ENCODE measurements around the gene BICC1. TPM values are rescaled to one million over a fixed set of nuclear protein-coding genes. Genes with fewer than 3 reads are reported as not detected.

The BICC1 gene
- total RNA-seq, 1 donor from 2014 or later, result 8.8 TPM

- no peak for DNase-seq (ENCODE audit: extremely low read depth, low read depth, low spot score)
Measured at GRCh38 chr10:58515291-58515941, 2.7 kb downstream of the BICC1 start.

GRCh38 chr10:58516119-58516518 lies 3.4 kb downstream of the BICC1 start:
- DNase-seq (ENCODE audit: extremely low read depth, low read depth, low spot score), result no peak

- DNase-seq (ENCODE audit: extremely low read depth, low read depth, low spot score), result no peak
Measured at GRCh38 chr10:58516671-58517070, 4.0 kb downstream of the BICC1 start.

- DNase-seq (ENCODE audit: extremely low read depth, low read depth, low spot score), result no peak
Measured at GRCh38 chr10:58517081-58517480, 4.4 kb downstream of the BICC1 start.

- no peak for DNase-seq (ENCODE audit: extremely low read depth, low read depth, low spot score)
Measured at GRCh38 chr10:58517491-58518355, 5.1 kb downstream of the BICC1 start.

- no peak for DNase-seq (ENCODE audit: extremely low read depth, low read depth, low spot score)
Measured at GRCh38 chr10:58518775-58519174, 6.1 kb downstream of the BICC1 start.

- no peak for DNase-seq (ENCODE audit: extremely low read depth, low read depth, low spot score)
Measured at GRCh38 chr10:58529077-58529728, 16.5 kb downstream of the BICC1 start.

GRCh38 chr10:58531084-58531695 lies 18.5 kb downstream of the BICC1 start:
- peak; percentile 33 for DNase-seq (ENCODE audit: extremely low read depth, low read depth, low spot score)

GRCh38 chr10:58535311-58535710 lies 22.6 kb downstream of the BICC1 start:
- DNase-seq (ENCODE audit: extremely low read depth, low read depth, low spot score), result no peak

- DNase-seq (ENCODE audit: extremely low read depth, low read depth, low spot score), result no peak
Measured at GRCh38 chr10:58543141-58543540, 30.5 kb downstream of the BICC1 start.

- no peak for DNase-seq (ENCODE audit: extremely low read depth, low read depth, low spot score)
Measured at GRCh38 chr10:58544135-58544534, 31.5 kb downstream of the BICC1 start.

GRCh38 chr10:58545427-58545826 lies 32.8 kb downstream of the BICC1 start:
- DNase-seq (ENCODE audit: extremely low read depth, low read depth, low spot score), result no peak

GRCh38 chr10:58546137-58546536 lies 33.5 kb downstream of the BICC1 start:
- DNase-seq (ENCODE audit: extremely low read depth, low read depth, low spot score), result no peak

GRCh38 chr10:58546722-58547445 lies 34.2 kb downstream of the BICC1 start:
- DNase-seq (ENCODE audit: extremely low read depth, low read depth, low spot score), result no peak

GRCh38 chr10:58547963-58548362 lies 35.3 kb downstream of the BICC1 start:
- DNase-seq (ENCODE audit: extremely low read depth, low read depth, low spot score), result no peak

- DNase-seq (ENCODE audit: extremely low read depth, low read depth, low spot score), result no peak
Measured at GRCh38 chr10:58554316-58554715, 41.6 kb downstream of the BICC1 start.

- DNase-seq (ENCODE audit: extremely low read depth, low read depth, low spot score), result no peak
Measured at GRCh38 chr10:58555170-58555929, 42.7 kb downstream of the BICC1 start.

- DNase-seq (ENCODE audit: extremely low read depth, low read depth, low spot score), result no peak
Measured at GRCh38 chr10:58555930-58556311, 43.2 kb downstream of the BICC1 start.

GRCh38 chr10:58556516-58557165 lies 44.0 kb downstream of the BICC1 start:
- no peak for DNase-seq (ENCODE audit: extremely low read depth, low read depth, low spot score)
